Astrocyte of the spinal cord (primary cell): ENCODE results near the gene CEP72.

Source experiments
- DNase-seq: peaks from one replicate; pipeline ENCODE4 v3.0.0; 2011; ENCODE audit warnings: low read depth, low spot score
- H3K4me3 ChIP-seq: 2 replicates; pipeline ENCODE4 v1.5.1; 2011; ENCODE audit warnings: low read depth, mild to moderate bottlenecking, low read length, moderate library complexity
- CTCF ChIP-seq: IDR thresholded peaks from 2 replicates; pipeline ENCODE4 v1.5.1; 2012; ENCODE audit warnings: low read depth, mild to moderate bottlenecking, low read length, inconsistent platforms
- in situ Hi-C: cut with HindIII; loops from 2 replicates; pipeline ENCODE4 v1.10.0; 2017; ENCODE audit warnings: low sequenced_read_pairs

CEP72 gene

GRCh38 chr5:644971-645370, 32.8 kb downstream of the CEP72 start:
- in situ Hi-C loops: no loop called here
- no peak for DNase-seq
- H3K4me3 ChIP-seq: no peak overlapping the region
- no peak for TF ChIP-seq CTCF

GRCh38 chr5:645421-645820, 33.3 kb downstream of the CEP72 start:
- no peak overlapping the region for H3K4me3 ChIP-seq
- TF ChIP-seq CTCF: no peak
- in situ Hi-C loops: no loop called here
- no peak for DNase-seq

- no peak overlapping the region for H3K4me3 ChIP-seq
- no peak for TF ChIP-seq CTCF
- in situ Hi-C loops: no loop called here
- DNase-seq: no peak
Measured at GRCh38 chr5:646396-647201, 34.5 kb downstream of the CEP72 start.

GRCh38 chr5:647311-647710, 35.2 kb downstream of the CEP72 start:
- DNase-seq: no peak
- in situ Hi-C loops: no loop called here
- no peak for TF ChIP-seq CTCF
- no peak overlapping the region for H3K4me3 ChIP-seq

- TF ChIP-seq CTCF: no peak
- no peak for DNase-seq
- H3K4me3 ChIP-seq: no peak overlapping the region
- in situ Hi-C loops: no loop called here
Measured at GRCh38 chr5:647727-648126, 35.6 kb downstream of the CEP72 start.

- in situ Hi-C loops: no loop called here
- TF ChIP-seq CTCF: no peak
- no peak overlapping the region for H3K4me3 ChIP-seq
- no peak for DNase-seq
Measured at GRCh38 chr5:651296-652022, 39.3 kb downstream of the CEP72 start.
